Measurements from ENCODE around the gene TRIM3.

DNA sequence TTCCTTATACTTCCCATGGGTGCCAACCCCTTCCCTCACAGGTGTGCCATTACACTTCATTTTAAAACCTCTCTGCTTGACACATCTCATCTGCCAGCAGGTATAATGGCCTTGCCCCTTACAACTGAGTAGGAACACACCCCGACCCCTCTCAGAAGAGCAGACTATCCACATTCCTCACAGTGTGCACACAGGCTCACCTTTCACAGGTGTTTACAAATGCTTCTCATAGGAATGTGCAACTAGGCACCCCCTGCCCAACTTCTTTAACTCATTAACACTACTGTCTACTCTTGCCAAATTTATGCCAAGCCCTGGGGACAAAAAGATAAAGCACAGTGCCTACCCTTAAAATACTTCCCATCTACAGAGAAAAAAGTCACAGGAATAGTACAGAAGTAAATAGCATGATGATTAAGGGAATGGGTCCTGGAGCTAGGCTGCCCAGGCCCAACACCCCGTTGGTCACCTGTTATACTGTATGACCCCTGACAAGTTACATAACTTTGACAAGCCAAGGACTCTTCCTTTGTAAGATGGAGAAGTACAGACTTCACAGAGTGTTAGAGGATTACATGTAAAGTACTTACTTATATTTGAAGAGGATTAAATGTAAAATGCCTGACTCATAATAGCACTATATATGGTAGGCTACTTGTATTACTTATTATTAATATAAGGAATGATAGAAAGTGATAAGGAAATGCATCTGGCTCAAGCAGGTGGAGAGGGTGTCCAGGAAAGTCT lies 15.2 kb downstream of the TRIM3 start:
- TF ChIP-seq, protein P1, sequence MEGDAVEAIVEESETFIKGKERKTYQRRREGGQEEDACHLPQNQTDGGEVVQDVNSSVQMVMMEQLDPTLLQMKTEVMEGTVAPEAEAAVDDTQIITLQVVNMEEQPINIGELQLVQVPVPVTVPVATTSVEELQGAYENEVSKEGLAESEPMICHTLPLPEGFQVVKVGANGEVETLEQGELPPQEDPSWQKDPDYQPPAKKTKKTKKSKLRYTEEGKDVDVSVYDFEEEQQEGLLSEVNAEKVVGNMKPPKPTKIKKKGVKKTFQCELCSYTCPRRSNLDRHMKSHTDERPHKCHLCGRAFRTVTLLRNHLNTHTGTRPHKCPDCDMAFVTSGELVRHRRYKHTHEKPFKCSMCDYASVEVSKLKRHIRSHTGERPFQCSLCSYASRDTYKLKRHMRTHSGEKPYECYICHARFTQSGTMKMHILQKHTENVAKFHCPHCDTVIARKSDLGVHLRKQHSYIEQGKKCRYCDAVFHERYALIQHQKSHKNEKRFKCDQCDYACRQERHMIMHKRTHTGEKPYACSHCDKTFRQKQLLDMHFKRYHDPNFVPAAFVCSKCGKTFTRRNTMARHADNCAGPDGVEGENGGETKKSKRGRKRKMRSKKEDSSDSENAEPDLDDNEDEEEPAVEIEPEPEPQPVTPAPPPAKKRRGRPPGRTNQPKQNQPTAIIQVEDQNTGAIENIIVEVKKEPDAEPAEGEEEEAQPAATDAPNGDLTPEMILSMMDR (IDR thresholded peaks at IDR 0.05), result no peak
- TF ChIP-seq POLR2A (IDR thresholded peaks at IDR 0.05) (no peak), POLR2AphosphoS5 (IDR thresholded peaks at IDR 0.05) (no peak)

All from prostate gland (tissue), 2 donors.